Activated CD8-positive, alpha-beta memory T cell treated with anti-CD3 and anti-CD28 coated beads for 24 hours (primary cell): ENCODE measurements around the gene GDE1.
"Not testable (repeated sequence)": the region's sequence is repeated elsewhere in the genome, so short reads cannot be mapped to it uniquely, and the experiment has no call there.

ENCODE experiments used
- DNase-seq: peaks from one replicate; pipeline ENCODE4 v3.0.0-alpha.2; 2020

GDE1 gene

GRCh38 chr16:19521471-19522396, at the start of gene GDE1:
GDE1 (minus strand) TSS chr16:19522098; CDS start chr16:19521964, 134 bp downstream.
- peak; percentile 97 for DNase-seq

GRCh38 chr16:19567560-19567959, 45.7 kb upstream of the GDE1 start:
- DNase-seq: no peak

GRCh38 chr16:19566362-19566761, 44.5 kb upstream of the GDE1 start:
- DNase-seq: no peak

GRCh38 chr16:19563377-19563776, 41.5 kb upstream of the GDE1 start:
- no peak for DNase-seq

- no peak for DNase-seq
Observed at GRCh38 chr16:19560078-19560477, 38.2 kb upstream of the GDE1 start.

- DNase-seq: peak; percentile 61
Observed at GRCh38 chr16:19559242-19559910, 37.5 kb upstream of the GDE1 start.

GRCh38 chr16:19555938-19556771, 34.3 kb upstream of the GDE1 start:
- no peak for DNase-seq

GRCh38 chr16:19555186-19555937, 33.5 kb upstream of the GDE1 start, which contains the start of gene VPS35L:
VPS35L (plus strand) TSS chr16:19555703; CDS start chr16:19555730, 27 bp downstream.
- DNase-seq: peak; percentile 99

GRCh38 chr16:19549673-19550072, 27.8 kb upstream of the GDE1 start:
- no peak for DNase-seq

GRCh38 chr16:19548144-19548543, 26.2 kb upstream of the GDE1 start:
- DNase-seq: no peak

- DNase-seq: not testable (repeated sequence)
Observed at GRCh38 chr16:19543278-19543996, 21.5 kb upstream of the GDE1 start.

GRCh38 chr16:19542138-19542821, 20.4 kb upstream of the GDE1 start:
- no peak for DNase-seq

GRCh38 chr16:19540241-19540970, 18.5 kb upstream of the GDE1 start:
- DNase-seq: no peak

- no peak for DNase-seq
Observed at GRCh38 chr16:19532601-19533000, 10.7 kb upstream of the GDE1 start.

- DNase-seq: no peak
Observed at GRCh38 chr16:19528666-19529065, 6.8 kb upstream of the GDE1 start.

- DNase-seq: no peak
Observed at GRCh38 chr16:19527161-19527560, 5.3 kb upstream of the GDE1 start.

GRCh38 chr16:19525385-19525723, 3.5 kb upstream of the GDE1 start:
- DNase-seq: no peak

GRCh38 chr16:19524616-19525384, 2.9 kb upstream of the GDE1 start:
- DNase-seq: no peak

- no peak for DNase-seq
Observed at GRCh38 chr16:19524356-19524615, 2.4 kb upstream of the GDE1 start.
